ENCODE data around the gene HNRNPUL1. TPM values are rescaled to one million over a fixed set of nuclear protein-coding genes. Genes with fewer than 3 reads are reported as not detected.
"Not testable (repeated sequence)": the region's sequence is repeated elsewhere in the genome, so short reads cannot be mapped to it uniquely, and the experiment has no call there.

HNRNPUL1 gene
- total and polyA plus RNA-seq, 2 donors (not counting 3 experiments of a cell fraction or from before 2014, with no cell fraction given), result 83.2 to 261 TPM

DNA sequence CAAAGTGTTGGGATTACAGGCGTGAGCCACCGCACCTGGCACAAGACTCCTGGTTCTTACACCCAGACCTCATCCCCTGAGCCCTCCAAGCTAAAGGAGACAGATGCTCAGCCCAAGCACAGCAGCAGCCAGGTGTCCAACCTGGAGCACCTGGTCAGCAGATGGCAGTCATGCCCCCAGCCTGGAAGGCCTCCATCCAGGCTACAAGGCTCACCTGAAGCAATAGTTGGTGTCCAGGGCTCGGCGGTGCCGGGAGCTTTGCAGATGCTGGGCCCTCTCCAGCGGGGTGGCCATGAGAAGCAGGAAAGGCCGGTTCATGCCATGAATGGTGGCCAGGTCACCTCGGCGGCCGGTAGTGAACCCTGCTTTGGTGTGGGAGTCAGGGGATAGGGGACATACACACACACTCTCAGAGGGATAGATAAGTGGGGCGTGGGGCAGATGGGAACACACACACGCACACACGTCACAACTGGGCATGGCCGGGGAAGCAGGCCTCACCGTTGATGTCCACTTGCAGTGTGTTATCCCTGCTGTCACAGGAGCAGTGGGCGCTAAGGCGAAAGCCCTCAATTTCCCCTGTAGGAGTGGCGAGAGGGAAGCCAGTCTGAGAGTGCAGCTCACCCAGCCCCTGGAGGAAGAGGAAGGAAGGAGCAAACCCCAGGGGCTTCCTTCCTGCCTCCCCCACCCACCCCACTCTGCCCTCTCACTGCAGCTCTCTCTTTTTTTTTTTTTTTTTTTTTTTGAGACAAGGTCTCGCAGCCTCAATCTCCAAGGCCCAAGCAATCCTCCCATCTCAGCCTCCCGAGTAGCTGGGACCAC lies 77.7 kb downstream of the HNRNPUL1 start:
- Histone ChIP-seq H3K4me2 (ENCODE audit: insufficient read depth, low read length) (no peak overlapping the region), H2AFZ (ENCODE audit: low read depth, low read length) (no peak overlapping the region), H3K79me2 (ENCODE audit: control insufficient read depth, insufficient read depth, low read length) (peaks cover 48% of the 10 kb centered on the region), H3K9me1 (replicated peaks; ENCODE audit: control insufficient read depth, extremely low read depth, insufficient read depth, low read length) (no peaks in the 10 kb centered on the region), H3K36me3 (ENCODE audit: control insufficient read depth in 2 of 2, extremely low read depth in 1 of 2, insufficient read depth in 2 of 2, low read length in 2 of 2) (peaks cover 28 to 52% of the 10 kb centered on the region in 2 experiments), H3K4me3 (replicated peaks in 1 of 3; ENCODE audit: insufficient read depth in 1 of 3, low read depth in 1 of 3, low read length in 3 of 3) (no peak overlapping the region), H3K9me3 (replicated peaks; ENCODE audit: control insufficient read depth, insufficient read depth, low read length) (no peaks in the 10 kb centered on the region), H3K27ac (ENCODE audit: insufficient read depth, low read depth, low read length) (no peak overlapping the region), H3K27me3 (ENCODE audit: control insufficient read depth in 2 of 2, insufficient read depth in 2 of 2, low read length in 2 of 2) (no peaks in the 10 kb centered on the region), H3K9ac (replicated peaks; ENCODE audit: extremely low read depth, insufficient read depth, low read length) (no peak overlapping the region), H3K4me1 (ENCODE audit: control insufficient read depth, extremely low read depth, insufficient read depth, low read length) (no peaks in the 10 kb centered on the region), H4K20me1 (replicated peaks; ENCODE audit: control insufficient read depth, extremely low read depth, insufficient read depth, low read length) (no peaks in the 10 kb centered on the region)
- no TSS peak for BruUV-seq (replicated peaks)
- TF ChIP-seq MYC (IDR thresholded peaks at IDR 0.05; ENCODE audit: low read depth, low read length) (no peak), EZH2 (IDR thresholded peaks at IDR 0.05; ENCODE audit: borderline replicate concordance, low read depth, low read length, severe bottlenecking) (no peak), JUN (IDR thresholded peaks at IDR 0.05; ENCODE audit: borderline replicate concordance, insufficient read depth, insufficient read length, low read depth) (no peak)
- POLR2A ChIA-PET, result interaction anchor here (0.8 kb wide), 1 partner anchor 79 kb away, joined by 5 read pairs; no protein-coding TSS in a partner anchor
- dilution Hi-C loops (cut with MboI; ENCODE audit: extremely low pct_ligation_motif_present, low sequenced_read_pairs), result no loop called here
- no peak for FAIRE-seq
- no peak for DNase-seq (ENCODE audit: low read depth, low spot score)
- intact Hi-C loops (cut with micrococcal nuclease), result no loop called here
- CTCF ChIA-PET, result interaction anchor here (2.0 kb wide), 1 partner anchor 10 kb away, joined by 8 read pairs; no protein-coding TSS in a partner anchor

GRCh38 chr19:41344162-41344561 lies 80.0 kb downstream of the HNRNPUL1 start:
- Histone ChIP-seq H3K79me2 (ENCODE audit: control insufficient read depth, insufficient read depth, low read length) (peaks cover 56% of the 10 kb centered on the region), H3K4me2 (ENCODE audit: insufficient read depth, low read length) (no peak overlapping the region), H3K27me3 (ENCODE audit: control insufficient read depth in 2 of 2, insufficient read depth in 2 of 2, low read length in 2 of 2) (no peaks in the 10 kb centered on the region), H3K9ac (replicated peaks; ENCODE audit: extremely low read depth, insufficient read depth, low read length) (no peak overlapping the region), H3K9me1 (replicated peaks; ENCODE audit: control insufficient read depth, extremely low read depth, insufficient read depth, low read length) (no peaks in the 10 kb centered on the region), H4K20me1 (replicated peaks; ENCODE audit: control insufficient read depth, extremely low read depth, insufficient read depth, low read length) (no peaks in the 10 kb centered on the region), H3K36me3 (ENCODE audit: control insufficient read depth in 2 of 2, extremely low read depth in 1 of 2, insufficient read depth in 2 of 2, low read length in 2 of 2) (peaks cover 27 to 50% of the 10 kb centered on the region in 2 experiments), H3K9me3 (replicated peaks; ENCODE audit: control insufficient read depth, insufficient read depth, low read length) (no peaks in the 10 kb centered on the region), H3K4me3 (replicated peaks in 1 of 3; ENCODE audit: insufficient read depth in 1 of 3, low read depth in 1 of 3, low read length in 3 of 3) (no peak overlapping the region), H3K27ac (ENCODE audit: insufficient read depth, low read depth, low read length) (no peak overlapping the region), H2AFZ (ENCODE audit: low read depth, low read length) (no peak overlapping the region), H3K4me1 (ENCODE audit: control insufficient read depth, extremely low read depth, insufficient read depth, low read length) (peaks cover 4% of the 10 kb centered on the region)
- intact Hi-C loops (cut with micrococcal nuclease) (no loop called here), dilution Hi-C loops (cut with MboI; ENCODE audit: extremely low pct_ligation_motif_present, low sequenced_read_pairs) (no loop called here)
- TF ChIP-seq MYC (IDR thresholded peaks at IDR 0.05; ENCODE audit: low read depth, low read length) (no peak), FOS (IDR thresholded peaks at IDR 0.05; ENCODE audit: borderline replicate concordance, insufficient read depth, low read length) (no peak), EZH2 (IDR thresholded peaks at IDR 0.05; ENCODE audit: borderline replicate concordance, low read depth, low read length, severe bottlenecking) (no peak), GATA2 (IDR thresholded peaks at IDR 0.05; ENCODE audit: insufficient read depth, insufficient read length, low read depth, low read length) (no peak), POLR2AphosphoS5 (IDR thresholded peaks at IDR 0.05; ENCODE audit: insufficient read depth, low read depth, low read length) (no peak), MAX (IDR thresholded peaks at IDR 0.05; ENCODE audit: insufficient read depth, insufficient read length) (no peak), POLR2A (IDR thresholded peaks at IDR 0.05; ENCODE audit: low read depth, low read length) (no peak)
- no TSS peak for BruUV-seq (replicated peaks)
- POLR2A ChIA-PET, result no interaction called here
- CTCF ChIA-PET, result no interaction called here
- DNase-seq (ENCODE audit: low read depth, low spot score), result no peak
- FAIRE-seq, result no peak

DNA sequence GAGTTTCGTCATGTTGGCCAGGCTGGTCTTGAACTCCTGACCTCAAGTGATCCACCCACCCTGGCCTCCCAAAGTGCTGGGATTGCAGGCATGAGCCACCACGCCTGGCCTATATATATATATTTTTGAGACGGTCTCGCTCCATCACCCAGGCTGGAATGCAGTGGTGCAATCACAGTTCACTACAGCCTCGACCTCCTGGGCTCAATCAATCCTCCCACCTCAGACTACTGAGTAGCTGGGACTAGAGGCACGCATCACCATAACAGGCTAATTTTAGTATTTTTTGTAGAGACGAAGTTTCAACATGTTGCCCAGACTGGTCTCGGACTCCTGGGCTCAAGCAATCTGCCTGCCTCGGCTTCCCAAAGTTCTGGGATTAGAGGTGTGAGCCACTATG lies 82.7 kb downstream of the HNRNPUL1 start:
- BruUV-seq (replicated peaks); intact Hi-C loops (cut with micrococcal nuclease): not testable (repeated sequence)

More for the DNA sequence above, 82.7 kb downstream of the HNRNPUL1 start:
- POLR2A ChIA-PET; DNase-seq (ENCODE audit: low read depth, low spot score); H3K27ac ChIP-seq (ENCODE audit: insufficient read depth, low read depth, low read length); H3K4me3 ChIP-seq (replicated peaks in 1 of 3; ENCODE audit: insufficient read depth in 1 of 3, low read depth in 1 of 3, low read length in 3 of 3); H3K9me3 ChIP-seq (replicated peaks; ENCODE audit: control insufficient read depth, insufficient read depth, low read length); H3K9me1 ChIP-seq (replicated peaks; ENCODE audit: control insufficient read depth, extremely low read depth, insufficient read depth, low read length); H3K27me3 ChIP-seq (ENCODE audit: control insufficient read depth in 2 of 2, insufficient read depth in 2 of 2, low read length in 2 of 2); H3K4me2 ChIP-seq (ENCODE audit: insufficient read depth, low read length); FAIRE-seq; dilution Hi-C loops (cut with MboI; ENCODE audit: extremely low pct_ligation_motif_present, low sequenced_read_pairs); H3K9ac ChIP-seq (replicated peaks; ENCODE audit: extremely low read depth, insufficient read depth, low read length); H4K20me1 ChIP-seq (replicated peaks; ENCODE audit: control insufficient read depth, extremely low read depth, insufficient read depth, low read length); H2AFZ ChIP-seq (ENCODE audit: low read depth, low read length): not testable (repeated sequence)
- peaks cover 68% of the 10 kb centered on the region for H3K79me2 ChIP-seq (ENCODE audit: control insufficient read depth, insufficient read depth, low read length)
- H3K4me1 ChIP-seq (ENCODE audit: control insufficient read depth, extremely low read depth, insufficient read depth, low read length), result peaks cover 12% of the 10 kb centered on the region
- peaks cover 16 to 34% of the 10 kb centered on the region in 2 experiments for H3K36me3 ChIP-seq (ENCODE audit: control insufficient read depth in 2 of 2, extremely low read depth in 1 of 2, insufficient read depth in 2 of 2, low read length in 2 of 2)
- CTCF ChIA-PET, result interaction anchor here (1.4 to 1.8 kb wide), 3 partner anchors 11 to 38 kb away, joined by 4 to 5 read pairs (median 5); no protein-coding TSS in a partner anchor

Measured in endothelial cell of umbilical vein (primary cell).